HPDE6-E6E7 (cell line): ENCODE results near the gene FOXJ1.
A peak's percentile ranks its signal among the peaks of the same experiment; 100 is the strongest.

ENCODE experiments used
- DNase-seq: peaks from one replicate; pipeline ENCODE4 v3.0.0; 2011; ENCODE audit warnings: missing footprints; ENCODE audit errors: extremely low spot score

The FOXJ1 gene

GRCh38 chr17:76123749-76124581, 17.1 kb downstream of the FOXJ1 start:
- no peak for DNase-seq

GRCh38 chr17:76123191-76123499, 17.9 kb downstream of the FOXJ1 start:
- no peak for DNase-seq

GRCh38 chr17:76122431-76123190, 18.4 kb downstream of the FOXJ1 start:
- DNase-seq: no peak

- DNase-seq: no peak
These were observed 19.1 kb downstream of the FOXJ1 start for GRCh38 chr17:76121932-76122430.

- no peak for DNase-seq
These were observed 20.4 kb downstream of the FOXJ1 start for GRCh38 chr17:76120658-76121008.

- DNase-seq: no peak
These were observed 21.4 kb downstream of the FOXJ1 start for GRCh38 chr17:76119409-76120371.

- no peak for DNase-seq
These were observed 25.8 kb downstream of the FOXJ1 start for GRCh38 chr17:76115138-76115754.

GRCh38 chr17:76111956-76112355, 29.1 kb downstream of the FOXJ1 start:
- no peak for DNase-seq

- no peak for DNase-seq
These were observed 33.5 kb downstream of the FOXJ1 start for GRCh38 chr17:76107509-76107908.

GRCh38 chr17:76106703-76107102, 34.3 kb downstream of the FOXJ1 start:
- DNase-seq: no peak

- DNase-seq: no peak
These were observed 36.2 kb downstream of the FOXJ1 start for GRCh38 chr17:76104896-76105231.

GRCh38 chr17:76104140-76104895, 36.7 kb downstream of the FOXJ1 start:
- no peak for DNase-seq

GRCh38 chr17:76103274-76104139, 37.5 kb downstream of the FOXJ1 start, which contains the start of gene EXOC7:
EXOC7 (minus strand) TSS chr17:76103787; CDS start chr17:76103692, 95 bp downstream.
- peak; percentile 97 for DNase-seq

GRCh38 chr17:76102944-76103273, 38.1 kb downstream of the FOXJ1 start:
- no peak for DNase-seq

- DNase-seq: no peak
These were observed 43.2 kb downstream of the FOXJ1 start for GRCh38 chr17:76097716-76098295.

- DNase-seq: no peak
These were observed 45.1 kb downstream of the FOXJ1 start for GRCh38 chr17:76095943-76096342.

- DNase-seq: no peak
These were observed 47.0 kb downstream of the FOXJ1 start for GRCh38 chr17:76094046-76094445.

GRCh38 chr17:76092526-76093413, 48.3 kb downstream of the FOXJ1 start:
- DNase-seq: no peak
